ENCODE measurements around the gene COBL.

- no peak for TF ChIP-seq POLR2A (IDR thresholded peaks at IDR 0.05; ENCODE audit: low read depth, low read length)
- TF ChIP-seq TAF1 (IDR thresholded peaks at IDR 0.05; ENCODE audit: low read depth, low read length), result no peak
- no peak for TF ChIP-seq SPI1 (IDR thresholded peaks at IDR 0.05; ENCODE audit: low read depth, low read length)
- no peak for TF ChIP-seq POLR2AphosphoS5 (IDR thresholded peaks at IDR 0.05; ENCODE audit: low read depth, low read length)
Observed at GRCh38 chr7:51299391-51300133, 17.0 kb downstream of the COBL start.
